OCI-LY3 (cell line): ENCODE results near the gene EBPL.

Source experiments
- H2AFZ ChIP-seq: fragments of 200-600, 300-600 bp; shearing (Covaris generic); 2 replicates; pipeline ENCODE4 v1.6.0; 2014; ENCODE audit warnings: antibody characterized with exemption, low read depth, low read length
- H3K27ac ChIP-seq: fragments of 200-600, 300-600 bp; sonication (generic); 2 replicates; pipeline ENCODE4 v1.5.1; 2014; ENCODE audit warnings: mild to moderate bottlenecking, low read length, moderate library complexity, mixed read lengths
- H3K27me3 ChIP-seq: fragments of 200-600, 300-600 bp; sonication (generic); 2 replicates; pipeline ENCODE4 v1.6.1; 2014; ENCODE audit warnings: low read depth, low read length, mixed read lengths
- H3K36me3 ChIP-seq: fragments of 200-600, 300-600 bp; sonication (generic); replicated peaks from 2 replicates; pipeline ENCODE3; 2014; ENCODE audit warnings: low read depth, low read length, mixed read lengths
- H3K4me1 ChIP-seq: fragments of 300-600, 200-600 bp; sonication (generic); 2 replicates; pipeline ENCODE4 v1.6.1; 2014; ENCODE audit warnings: low read length, mixed read lengths
- H3K4me2 ChIP-seq: fragments of 200-600, 300-600 bp; sonication (generic); 2 replicates; pipeline ENCODE4 v1.6.1; 2014; ENCODE audit warnings: low read length, mixed read lengths
- H3K4me3 ChIP-seq: fragments of 300-600, 200-600 bp; sonication (generic); 2 replicates; pipeline ENCODE4 v1.5.1; 2014; ENCODE audit warnings: antibody characterized with exemption, mild to moderate bottlenecking, low read length, moderate library complexity
- H3K79me2 ChIP-seq: fragments of 300-600, 200-600 bp; shearing (Covaris generic); 2 replicates; pipeline ENCODE4 v1.6.1; 2014; ENCODE audit warnings: mild to moderate bottlenecking, low read length, mixed read lengths
- H3K9ac ChIP-seq: fragments of 300-600, 200-600 bp; shearing (Covaris generic); 2 replicates; pipeline ENCODE4 v1.6.0; 2014; ENCODE audit warnings: mild to moderate bottlenecking, low read length, moderate library complexity
- H3K9me3 ChIP-seq: fragments of 200-600, 300-600 bp; shearing (Covaris generic); 2 replicates; pipeline ENCODE4 v1.6.1; 2014; ENCODE audit warnings: low read length, mixed read lengths; ENCODE audit not compliant: insufficient read depth
- H4K20me1 ChIP-seq: fragments of 200-600, 300-600 bp; sonication (generic); 2 replicates; pipeline ENCODE4 v1.6.1; 2016; ENCODE audit warnings: low read length, mixed read lengths; ENCODE audit not compliant: insufficient read depth
- CTCF ChIP-seq: fragments of 200-600, 300-600 bp; sonication (generic); IDR thresholded peaks from 2 replicates; pipeline ENCODE4 v1.5.1; 2014; ENCODE audit warnings: antibody characterized with exemption, low read length, low read depth
- EZH2phosphoT487 ChIP-seq: fragments of 200-600 bp; shearing (Covaris generic); IDR thresholded peaks from 2 replicates; pipeline ENCODE4 v1.6.1; 2018; ENCODE audit warnings: antibody characterized with exemption, mixed run types, low read depth

Gene EBPL

GRCh38 chr13:49701491-49701890 lies 10.2 kb upstream of the EBPL start:
- Histone ChIP-seq H3K27me3 (no peaks in the 10 kb centered on the region), H3K4me1 (no peaks in the 10 kb centered on the region), H3K79me2 (no peaks in the 10 kb centered on the region), H3K27ac (no peak overlapping the region), H3K4me2 (no peak overlapping the region), H2AFZ (no peak overlapping the region), H3K36me3 (peaks cover 26% of the 10 kb centered on the region), H3K9ac (no peak overlapping the region), H4K20me1 (no peaks in the 10 kb centered on the region), H3K4me3 (no peak overlapping the region), H3K9me3 (no peaks in the 10 kb centered on the region)
- TF ChIP-seq EZH2phosphoT487: no peak
- TF ChIP-seq CTCF: no peak

- Histone ChIP-seq H3K27ac (no peak overlapping the region), H3K9ac (no peak overlapping the region), H3K4me3 (no peak overlapping the region), H3K79me2 (no peaks in the 10 kb centered on the region), H3K9me3 (no peaks in the 10 kb centered on the region), H4K20me1 (no peaks in the 10 kb centered on the region), H2AFZ (no peak overlapping the region), H3K36me3 (peaks cover 16% of the 10 kb centered on the region), H3K4me1 (no peaks in the 10 kb centered on the region), H3K4me2 (no peak overlapping the region), H3K27me3 (no peaks in the 10 kb centered on the region)
- no peak for TF ChIP-seq EZH2phosphoT487
These were observed 6.2 kb upstream of the EBPL start for GRCh38 chr13:49697468-49697867.

GRCh38 chr13:49694446-49694845 lies 3.2 kb upstream of the EBPL start:
- TF ChIP-seq CTCF (no peak), EZH2phosphoT487 (no peak)

GRCh38 chr13:49693877-49694276 lies 2.6 kb upstream of the EBPL start:
- Histone ChIP-seq H2AFZ (no peak overlapping the region), H3K4me2 (no peak overlapping the region), H3K4me3 (no peak overlapping the region), H3K79me2 (peaks cover 24% of the 10 kb centered on the region), H3K4me1 (peaks cover 9% of the 10 kb centered on the region), H3K27ac (no peak overlapping the region), H3K9me3 (no peaks in the 10 kb centered on the region), H3K9ac (no peak overlapping the region), H3K36me3 (peaks cover 10% of the 10 kb centered on the region), H3K27me3 (no peaks in the 10 kb centered on the region), H4K20me1 (no peaks in the 10 kb centered on the region)
- no peak for TF ChIP-seq CTCF
- TF ChIP-seq EZH2phosphoT487: no peak

More at GRCh38 chr13:49694446-49694845, 3.2 kb upstream of the EBPL start:
- peaks cover 9% of the 10 kb centered on the region for H3K4me1 ChIP-seq
- H3K27ac ChIP-seq: no peak overlapping the region
- no peak overlapping the region for H3K4me2 ChIP-seq
- H3K9ac ChIP-seq: no peak overlapping the region
- no peak overlapping the region for H2AFZ ChIP-seq
- H3K36me3 ChIP-seq: peaks cover 10% of the 10 kb centered on the region
- no peak overlapping the region for H3K4me3 ChIP-seq
- H3K9me3 ChIP-seq: no peaks in the 10 kb centered on the region
- no peaks in the 10 kb centered on the region for H3K27me3 ChIP-seq
- peaks cover 18% of the 10 kb centered on the region for H3K79me2 ChIP-seq
- no peaks in the 10 kb centered on the region for H4K20me1 ChIP-seq

GRCh38 chr13:49693191-49693733 lies 2.0 kb upstream of the EBPL start:
- TF ChIP-seq EZH2phosphoT487: no peak
- no peak for TF ChIP-seq CTCF
- Histone ChIP-seq H3K9me3 (no peaks in the 10 kb centered on the region), H3K79me2 (peaks cover 27% of the 10 kb centered on the region), H3K9ac (no peak overlapping the region), H2AFZ (no peak overlapping the region), H3K4me2 (no peak overlapping the region), H4K20me1 (no peaks in the 10 kb centered on the region), H3K4me1 (peaks cover 9% of the 10 kb centered on the region), H3K4me3 (no peak overlapping the region), H3K36me3 (peaks cover 10% of the 10 kb centered on the region), H3K27ac (no peak overlapping the region), H3K27me3 (no peaks in the 10 kb centered on the region)
